ENCODE data around the gene C3orf70.

Gene C3orf70

GRCh38 chr3:185103359-185104127 is 49.3 kb downstream of the C3orf70 start:
- no peak overlapping the region for H3K27ac ChIP-seq
- no peak for TF ChIP-seq CTCF (IDR thresholded peaks at IDR 0.05)
- TF ChIP-seq ZFX (IDR thresholded peaks at IDR 0.05; ENCODE audit: borderline replicate concordance): no peak

GRCh38 chr3:185094697-185095096 is 58.2 kb downstream of the C3orf70 start:
- no peak overlapping the region for H3K27ac ChIP-seq
- TF ChIP-seq CTCF (IDR thresholded peaks at IDR 0.05) (no peak), ZFX (IDR thresholded peaks at IDR 0.05; ENCODE audit: borderline replicate concordance) (no peak)

GRCh38 chr3:185093116-185093515 is 59.7 kb downstream of the C3orf70 start:
- TF ChIP-seq ZFX (IDR thresholded peaks at IDR 0.05; ENCODE audit: borderline replicate concordance) (no peak), CTCF (IDR thresholded peaks at IDR 0.05) (no peak)

GRCh38 chr3:185090811-185091210 is 62.0 kb downstream of the C3orf70 start:
- no peak overlapping the region for H3K27ac ChIP-seq
- TF ChIP-seq ZFX (IDR thresholded peaks at IDR 0.05; ENCODE audit: borderline replicate concordance) (no peak), CTCF (IDR thresholded peaks at IDR 0.05) (no peak)

More at GRCh38 chr3:185093116-185093515, 59.7 kb downstream of the C3orf70 start:
- H3K27ac ChIP-seq: no peak overlapping the region

- H3K27ac ChIP-seq: no peak overlapping the region
- TF ChIP-seq CTCF (IDR thresholded peaks at IDR 0.05) (no peak), ZFX (IDR thresholded peaks at IDR 0.05; ENCODE audit: borderline replicate concordance) (no peak)
Observed at GRCh38 chr3:185089751-185090150, 63.1 kb downstream of the C3orf70 start.

- H3K27ac ChIP-seq: no peak overlapping the region
- no peak for TF ChIP-seq CTCF (IDR thresholded peaks at IDR 0.05)
- TF ChIP-seq ZFX (IDR thresholded peaks at IDR 0.05; ENCODE audit: borderline replicate concordance): no peak
Observed at GRCh38 chr3:185089343-185089742, 63.5 kb downstream of the C3orf70 start.

- H3K27ac ChIP-seq: no peak overlapping the region
- no peak for TF ChIP-seq CTCF (IDR thresholded peaks at IDR 0.05)
- TF ChIP-seq ZFX (IDR thresholded peaks at IDR 0.05; ENCODE audit: borderline replicate concordance): no peak
Observed at GRCh38 chr3:185087419-185087818, 65.4 kb downstream of the C3orf70 start.

Measured in 22Rv1 (cell line).